ENCODE measurements around the gene VPS35.

DNA sequence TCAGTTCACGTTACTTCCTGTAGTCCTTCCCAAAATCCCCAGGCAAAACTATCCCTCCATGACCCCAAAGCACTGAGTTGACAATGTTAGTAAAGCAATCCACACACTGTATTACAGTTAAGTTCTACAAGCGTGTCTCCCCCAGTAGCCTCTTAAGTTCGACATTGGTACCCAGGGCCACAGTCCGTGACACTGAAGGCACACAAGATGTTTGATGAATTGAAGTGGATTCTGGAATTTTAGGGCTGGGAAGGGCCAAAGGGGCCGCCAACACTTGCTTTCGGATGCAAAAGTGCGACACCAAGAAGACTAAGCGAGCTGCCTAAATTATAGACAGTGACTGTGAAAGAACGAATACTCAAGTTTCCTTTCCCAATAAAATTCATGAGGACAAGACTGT, 1.5 kb downstream of the VPS35 start:
- TF ChIP-seq, protein P1, sequence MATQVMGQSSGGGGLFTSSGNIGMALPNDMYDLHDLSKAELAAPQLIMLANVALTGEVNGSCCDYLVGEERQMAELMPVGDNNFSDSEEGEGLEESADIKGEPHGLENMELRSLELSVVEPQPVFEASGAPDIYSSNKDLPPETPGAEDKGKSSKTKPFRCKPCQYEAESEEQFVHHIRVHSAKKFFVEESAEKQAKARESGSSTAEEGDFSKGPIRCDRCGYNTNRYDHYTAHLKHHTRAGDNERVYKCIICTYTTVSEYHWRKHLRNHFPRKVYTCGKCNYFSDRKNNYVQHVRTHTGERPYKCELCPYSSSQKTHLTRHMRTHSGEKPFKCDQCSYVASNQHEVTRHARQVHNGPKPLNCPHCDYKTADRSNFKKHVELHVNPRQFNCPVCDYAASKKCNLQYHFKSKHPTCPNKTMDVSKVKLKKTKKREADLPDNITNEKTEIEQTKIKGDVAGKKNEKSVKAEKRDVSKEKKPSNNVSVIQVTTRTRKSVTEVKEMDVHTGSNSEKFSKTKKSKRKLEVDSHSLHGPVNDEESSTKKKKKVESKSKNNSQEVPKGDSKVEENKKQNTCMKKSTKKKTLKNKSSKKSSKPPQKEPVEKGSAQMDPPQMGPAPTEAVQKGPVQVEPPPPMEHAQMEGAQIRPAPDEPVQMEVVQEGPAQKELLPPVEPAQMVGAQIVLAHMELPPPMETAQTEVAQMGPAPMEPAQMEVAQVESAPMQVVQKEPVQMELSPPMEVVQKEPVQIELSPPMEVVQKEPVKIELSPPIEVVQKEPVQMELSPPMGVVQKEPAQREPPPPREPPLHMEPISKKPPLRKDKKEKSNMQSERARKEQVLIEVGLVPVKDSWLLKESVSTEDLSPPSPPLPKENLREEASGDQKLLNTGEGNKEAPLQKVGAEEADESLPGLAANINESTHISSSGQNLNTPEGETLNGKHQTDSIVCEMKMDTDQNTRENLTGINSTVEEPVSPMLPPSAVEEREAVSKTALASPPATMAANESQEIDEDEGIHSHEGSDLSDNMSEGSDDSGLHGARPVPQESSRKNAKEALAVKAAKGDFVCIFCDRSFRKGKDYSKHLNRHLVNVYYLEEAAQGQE (tag by site-specific recombination; IDR thresholded peaks at IDR 0.05): no peak
- TF ChIP-seq, protein P2, sequence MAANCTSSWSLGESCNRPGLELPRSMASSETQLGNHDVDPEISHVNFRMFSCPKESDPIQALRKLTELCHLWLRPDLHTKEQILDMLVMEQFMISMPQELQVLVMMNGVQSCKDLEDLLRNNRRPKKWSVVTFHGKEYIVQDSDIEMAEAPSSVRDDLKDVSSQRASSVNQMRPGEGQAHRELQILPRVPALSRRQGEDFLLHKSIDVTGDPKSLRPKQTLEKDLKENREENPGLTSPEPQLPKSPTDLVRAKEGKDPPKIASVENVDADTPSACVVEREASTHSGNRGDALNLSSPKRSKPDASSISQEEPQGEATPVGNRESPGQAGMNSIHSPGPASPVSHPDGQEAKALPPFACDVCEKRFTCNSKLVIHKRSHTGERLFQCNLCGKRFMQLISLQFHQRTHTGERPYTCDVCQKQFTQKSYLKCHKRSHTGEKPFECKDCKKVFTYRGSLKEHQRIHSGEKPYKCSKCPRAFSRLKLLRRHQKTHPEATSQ (tag by site-specific recombination; IDR thresholded peaks at IDR 0.05): no peak
- no peak for TF ChIP-seq ZNF623 (tag by site-specific recombination; IDR thresholded peaks at IDR 0.05)
